HepG2 (cell line): ENCODE data around the gene TMTC4. TPM values are rescaled to one million over a fixed set of nuclear protein-coding genes. Genes with fewer than 3 reads are reported as not detected.

Experiments used
- AGO1 ChIP-seq: fragments of 200-400 bp; formaldehyde crosslinking; IDR thresholded peaks from 2 replicates; pipeline ENCODE4 v1.6.1; 2017; ENCODE audit warnings: mild to moderate bottlenecking, low read depth, low read length, moderate library complexity; ENCODE audit not compliant: poor library complexity, severe bottlenecking
- ARNT ChIP-seq: fragments of 450-650 bp; IDR thresholded peaks from 2 replicates; pipeline ENCODE4 v1.6.1; 2017
- ATF1 ChIP-seq: IDR thresholded peaks from 2 replicates; pipeline ENCODE4 v1.6.1; 2016; ENCODE audit warnings: mild to moderate bottlenecking, control low read depth
- CTCF ChIP-seq: sonication (generic); formaldehyde crosslinking; IDR thresholded peaks from 2 replicates; pipeline ENCODE4 v1.5.0; 2020; ENCODE audit warnings: mild to moderate bottlenecking, missing genetic modification reagents, moderate library complexity
- EHMT2 ChIP-seq: fragments of 200-600 bp; sonication (generic); IDR thresholded peaks from 2 replicates; pipeline ENCODE4 v1.7.0; 2017; ENCODE audit warnings: antibody characterized with exemption, low read depth, low read length, borderline replicate concordance
- ESRRA ChIP-seq: sonication (generic); formaldehyde crosslinking; IDR thresholded peaks from 2 replicates; pipeline ENCODE4 v1.5.1; 2020; ENCODE audit warnings: mild to moderate bottlenecking, low read depth, missing genetic modification reagents
- FOSL2 ChIP-seq: sonication (generic); formaldehyde crosslinking; IDR thresholded peaks from 2 replicates; pipeline ENCODE4 v1.4.0; 2020; ENCODE audit warnings: missing genetic modification reagents
- GABPB1 ChIP-seq: IDR thresholded peaks from 2 replicates; pipeline ENCODE4 v1.6.1; 2016; ENCODE audit warnings: mild to moderate bottlenecking, missing genetic modification reagents, moderate library complexity, missing compliant biosample characterization
- GATAD2A ChIP-seq: IDR thresholded peaks from 2 replicates; pipeline ENCODE4 v1.6.1; 2016
- HNF4A ChIP-seq: sonication (generic); formaldehyde crosslinking; IDR thresholded peaks from 2 replicates; pipeline ENCODE4 v1.4.0; 2020; ENCODE audit warnings: missing genetic modification reagents
- HNRNPK ChIP-seq: fragments of 200-400 bp; formaldehyde crosslinking; IDR thresholded peaks from 2 replicates; pipeline ENCODE4 v1.6.1; 2018; ENCODE audit warnings: low read length, low read depth, moderate library complexity, mild to moderate bottlenecking; ENCODE audit not compliant: poor library complexity, severe bottlenecking
- HOXA9 ChIP-seq: sonication (generic); formaldehyde crosslinking; IDR thresholded peaks from 2 replicates; pipeline ENCODE4 v1.8.1; 2022; ENCODE audit warnings: missing genetic modification reagents, mild to moderate bottlenecking, moderate library complexity, borderline replicate concordance
- LCORL ChIP-seq, 2 experiments: fragments of 450-650 bp in 1 of 2; sonication (generic) in 1 of 2; formaldehyde crosslinking in 1 of 2; IDR thresholded peaks; 2 replicates each; pipeline versions ENCODE4 v1.5.0 to v1.6.1; 2017 to 2020; ENCODE audit warnings: antibody characterized with exemption in 1 of 2, missing genetic modification reagents in 1 of 2
- MAFF ChIP-seq: IDR thresholded peaks from 2 replicates; pipeline ENCODE4 v1.6.1; 2011; ENCODE audit warnings: low read depth, low read length, improper control_type of control experiment
- MAFK ChIP-seq, 2 experiments: IDR thresholded peaks in 1 of 2; conservative IDR thresholded peaks in 1 of 2; 2 replicates each; pipeline ENCODE4 v1.6.1; 2011; ENCODE audit warnings: improper control_type of control experiment in 2 of 2, low read length in 2 of 2
- MIXL1 ChIP-seq: IDR thresholded peaks from 2 replicates; pipeline ENCODE4 v1.6.1; 2016
- NFYC ChIP-seq: IDR thresholded peaks from 2 replicates; pipeline ENCODE4 v1.6.1; 2016; ENCODE audit warnings: missing genetic modification reagents, missing compliant biosample characterization
- REXO4 ChIP-seq: sonication (generic); formaldehyde crosslinking; IDR thresholded peaks from 2 replicates; pipeline ENCODE4 v1.8.0; 2022; ENCODE audit warnings: missing genetic modification reagents, mild to moderate bottlenecking, borderline replicate concordance
- SALL1 ChIP-seq: sonication (generic); formaldehyde crosslinking; IDR thresholded peaks from 2 replicates; pipeline ENCODE4 v1.8.0; 2022; ENCODE audit warnings: mild to moderate bottlenecking, missing genetic modification reagents
- SAP130 ChIP-seq: IDR thresholded peaks from 2 replicates; pipeline ENCODE4 v1.6.1; 2016; ENCODE audit warnings: low read depth
- SMAD9 ChIP-seq: sonication (generic); formaldehyde crosslinking; IDR thresholded peaks from 2 replicates; pipeline ENCODE4 v1.5.1; 2020; ENCODE audit warnings: mild to moderate bottlenecking, missing genetic modification reagents
- STAG1 ChIP-seq: sonication (generic); formaldehyde crosslinking; IDR thresholded peaks from 2 replicates; pipeline ENCODE4 v1.4.0; 2020; ENCODE audit warnings: missing genetic modification reagents
- TBL1XR1 ChIP-seq: fragments of 150-350 bp; IDR thresholded peaks from 2 replicates; pipeline ENCODE4 v1.6.1; 2014; ENCODE audit warnings: borderline replicate concordance, low read length; ENCODE audit not compliant: partially characterized antibody
- THAP11 ChIP-seq: IDR thresholded peaks from 2 replicates; pipeline ENCODE4 v1.6.1; 2016; ENCODE audit warnings: missing biosample characterization, missing genetic modification reagents
- ZBTB38 ChIP-seq: sonication (generic); formaldehyde crosslinking; IDR thresholded peaks from 2 replicates; pipeline ENCODE4 v1.5.1; 2020; ENCODE audit warnings: mild to moderate bottlenecking, missing genetic modification reagents
- ZFP1 ChIP-seq: IDR thresholded peaks from 2 replicates; pipeline ENCODE4 v1.6.1; 2016
- ZFX ChIP-seq: sonication (generic); formaldehyde crosslinking; IDR thresholded peaks from 2 replicates; pipeline ENCODE4 v1.4.0; 2020; ENCODE audit warnings: mild to moderate bottlenecking, low read depth, missing genetic modification reagents, moderate library complexity
- ZNF629 ChIP-seq: sonication (generic); formaldehyde crosslinking; conservative IDR thresholded peaks from 2 replicates; pipeline ENCODE4 v1.5.0; 2020; ENCODE audit warnings: missing genetic modification reagents
- ZNF776 ChIP-seq: sonication (generic); formaldehyde crosslinking; IDR thresholded peaks from 2 replicates; pipeline ENCODE4 v1.4.0; 2020; ENCODE audit warnings: mild to moderate bottlenecking, missing genetic modification reagents
- polyA plus RNA-seq, 8 experiments: library from polyadenylated mRNA; depleted of rRNA in 3 of 8; stranded (reverse) in 7 of 8; unstranded in 1 of 8; fragments of >200 nt; fragmentation: Illumina TruSeq in 4 of 8; extraction: Trizol in 4 of 8; gene quantifications; 2 replicates each; pipeline versions ENCODE4 v1.2.1 to v1.2.3, GENCODE V29; 2011 to 2016; ENCODE audit warnings: low read depth in 4 of 8, missing spikeins in 1 of 8, mixed read lengths in 1 of 8; ENCODE audit not compliant: insufficient read depth in 1 of 8
- total RNA-seq, 5 experiments: library from RNA; depleted of rRNA; stranded (reverse); fragments of >200 nt; fragmentation: Illumina TruSeq; extraction: Trizol; gene quantifications; 2 replicates each; pipeline ENCODE4 v1.2.3, GENCODE V29; 2016; ENCODE audit warnings: low read depth in 1 of 5
- TF ChIP-seq, protein P1 (sequence below), 2 experiments: sonication (generic) in 1 of 2; formaldehyde crosslinking in 1 of 2; IDR thresholded peaks; 2 replicates each; pipeline versions ENCODE4 v1.4.0 to v1.6.1; 2018 to 2020; ENCODE audit warnings: missing genetic modification reagents in 2 of 2, borderline replicate concordance in 1 of 2, low read depth in 1 of 2, mild to moderate bottlenecking in 1 of 2, missing biosample characterization in 1 of 2

Gene TMTC4
- total and polyA plus RNA-seq, 2 of the 13 experiments (the other 11 are each of a cell fraction or from before 2014, with no cell fraction given) = 16.0 to 22.6 TPM

DNA sequence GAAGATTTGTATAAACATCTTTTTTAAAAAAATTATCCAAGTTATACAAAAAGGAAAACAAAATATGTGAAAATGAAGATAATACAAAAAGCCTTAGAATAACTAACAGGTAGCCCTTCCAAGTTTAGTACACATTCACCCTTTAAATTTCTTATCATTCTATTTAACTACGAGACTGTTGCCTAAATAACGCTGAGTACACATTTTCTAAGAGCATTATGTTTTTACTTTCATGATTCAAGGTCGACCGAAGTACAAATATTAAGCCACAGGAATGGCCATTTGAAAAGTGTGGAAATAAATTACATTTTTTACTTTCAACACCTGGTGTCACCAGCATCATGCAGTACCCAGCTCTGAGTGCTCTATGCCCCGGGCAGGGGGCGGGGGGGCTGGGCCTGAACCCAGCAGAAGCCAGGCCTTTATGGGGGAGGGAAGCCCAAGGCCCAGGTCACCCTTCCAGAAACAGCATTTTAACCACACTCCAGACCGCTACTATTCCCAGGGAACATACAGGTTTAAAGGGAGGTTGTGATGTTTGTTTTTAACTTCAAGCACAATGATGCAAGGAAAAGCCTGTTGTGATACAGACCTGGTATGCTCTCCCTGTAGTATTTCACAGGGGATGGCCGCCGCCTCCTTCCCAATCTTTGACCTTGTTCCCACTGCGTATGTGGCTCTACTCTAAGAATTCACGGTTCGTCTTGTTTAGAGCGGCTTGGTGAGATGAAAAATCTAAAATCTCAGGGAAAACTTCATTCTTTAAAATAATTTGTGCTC, 110.0 kb downstream of the TMTC4 start (continued):
- peak; percentile 58 for TF ChIP-seq CTCF (CRISPR knock-in tag)
- no peak for TF ChIP-seq AGO1
- TF ChIP-seq ATF1 = no peak
- peak; percentile 78 for TF ChIP-seq HNF4A (CRISPR knock-in tag)
- TF ChIP-seq GATAD2A (CRISPR knock-in tag) = peak; percentile 18
- no peak for TF ChIP-seq HOXA9 (CRISPR knock-in tag)
- TF ChIP-seq ZNF629 (CRISPR knock-in tag) = no peak
- no peak for TF ChIP-seq ZBTB38 (CRISPR knock-in tag)
- TF ChIP-seq GABPB1 (CRISPR knock-in tag) = 0 out of 2 replicates have a peak, but pooled peaks have one; percentile 26
- no peak for TF ChIP-seq HNRNPK
- no peak for TF ChIP-seq REXO4 (CRISPR knock-in tag)
- TF ChIP-seq ARNT = no peak
- TF ChIP-seq ZFX (CRISPR knock-in tag) = peak; percentile 53
- TF ChIP-seq ZFP1 = no peak
- peak; percentile 14; the same call in 1 of the 2 replicates for TF ChIP-seq THAP11 (CRISPR knock-in tag)
- 0 out of 2 replicates have a peak, but pooled peaks have one; percentile 21 for TF ChIP-seq ESRRA (CRISPR knock-in tag)
- no peak for TF ChIP-seq LCORL (IDR thresholded peaks at IDR 0.05)
- TF ChIP-seq LCORL (CRISPR knock-in tag; IDR thresholded peaks at IDR 0.05) = 0 out of 2 replicates have a peak, but pooled peaks have one; percentile 17
- no peak for TF ChIP-seq EHMT2
- no peak for TF ChIP-seq SMAD9 (CRISPR knock-in tag)
- TF ChIP-seq MAFF = peak; percentile 93
- no peak for TF ChIP-seq SAP130 (CRISPR knock-in tag)
- TF ChIP-seq NFYC (CRISPR knock-in tag) = no peak
- peak; percentile 93 to 95 for TF ChIP-seq MAFK (conservative IDR thresholded peaks at IDR 0.05 in 1 of 2, IDR thresholded peaks at IDR 0.05 in 1 of 2; ENCODE audit: low read length in 2 of 2)
- TF ChIP-seq SALL1 (CRISPR knock-in tag) = peak; percentile 84
- 0 out of 2 replicates have a peak, but pooled peaks have one; percentile 6 for TF ChIP-seq FOSL2 (CRISPR knock-in tag)
- TF ChIP-seq, protein P1, sequence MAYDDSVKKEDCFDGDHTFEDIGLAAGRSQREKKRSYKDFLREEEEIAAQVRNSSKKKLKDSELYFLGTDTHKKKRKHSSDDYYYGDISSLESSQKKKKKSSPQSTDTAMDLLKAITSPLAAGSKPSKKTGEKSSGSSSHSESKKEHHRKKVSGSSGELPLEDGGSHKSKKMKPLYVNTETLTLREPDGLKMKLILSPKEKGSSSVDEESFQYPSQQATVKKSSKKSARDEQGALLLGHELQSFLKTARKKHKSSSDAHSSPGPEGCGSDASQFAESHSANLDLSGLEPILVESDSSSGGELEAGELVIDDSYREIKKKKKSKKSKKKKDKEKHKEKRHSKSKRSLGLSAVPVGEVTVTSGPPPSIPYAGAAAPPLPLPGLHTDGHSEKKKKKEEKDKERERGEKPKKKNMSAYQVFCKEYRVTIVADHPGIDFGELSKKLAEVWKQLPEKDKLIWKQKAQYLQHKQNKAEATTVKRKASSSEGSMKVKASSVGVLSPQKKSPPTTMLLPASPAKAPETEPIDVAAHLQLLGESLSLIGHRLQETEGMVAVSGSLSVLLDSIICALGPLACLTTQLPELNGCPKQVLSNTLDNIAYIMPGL (CRISPR knock-in tag; IDR thresholded peaks at IDR 0.05; ENCODE audit: borderline replicate concordance in 1 of 2, low read depth in 1 of 2) = peak; percentile 28 to 35; a peak in 1 of 4 replicates
- no peak for TF ChIP-seq TBL1XR1
- peak; percentile 44 for TF ChIP-seq STAG1 (CRISPR knock-in tag)
- no peak for TF ChIP-seq ZNF776 (CRISPR knock-in tag)
- no peak for TF ChIP-seq MIXL1 (CRISPR knock-in tag)
